Left renal cortex interstitium (tissue), 4 donors: ENCODE results near the gene SERPINH1. TPM values are rescaled to one million over a fixed set of nuclear protein-coding genes. Genes with fewer than 3 reads are reported as not detected.
"Not testable (repeated sequence)": the region's sequence is repeated elsewhere in the genome, so short reads cannot be mapped to it uniquely, and the experiment has no call there.

Experiments used
- DNase-seq, 4 donors: peaks; one replicate each; pipeline ENCODE4 v3.0.0-alpha.2; 2013; ENCODE audit warnings: low read depth in 4 of 4, low spot score in 2 of 4, missing footprints in 1 of 4
- polyA plus RNA-seq, 4 donors: library from polyadenylated mRNA; unstranded; fragments of 120-200 nt; gene quantifications; one replicate each; pipeline ENCODE4 v1.2.1, GENCODE V29; 2013; ENCODE audit not compliant: insufficient read length in 4 of 4

SERPINH1 gene
- polyA plus RNA-seq, 4 donors = 306 to 442 (median 334) TPM

GRCh38 chr11:75571625-75572024 is 9.6 kb downstream of the SERPINH1 start:
- DNase-seq = no peak

GRCh38 chr11:75572744-75573143 is 10.7 kb downstream of the SERPINH1 start:
- no peak for DNase-seq

- no peak for DNase-seq
Observed at GRCh38 chr11:75574698-75575602, 12.9 kb downstream of the SERPINH1 start.

GRCh38 chr11:75576017-75576416 is 14.0 kb downstream of the SERPINH1 start:
- no peak for DNase-seq

- no peak for DNase-seq
Observed at GRCh38 chr11:75576499-75576918, 14.5 kb downstream of the SERPINH1 start.

GRCh38 chr11:75577207-75577606 is 15.2 kb downstream of the SERPINH1 start:
- DNase-seq = no peak

GRCh38 chr11:75578977-75579376 is 16.9 kb downstream of the SERPINH1 start:
- no peak for DNase-seq

GRCh38 chr11:75579841-75580240 is 17.8 kb downstream of the SERPINH1 start:
- DNase-seq = no peak

GRCh38 chr11:75582506-75582894 is 20.4 kb downstream of the SERPINH1 start:
- DNase-seq = no peak

GRCh38 chr11:75582895-75583717 is 21.1 kb downstream of the SERPINH1 start:
- peak in 2 of 4 donors; percentile 79 to 81 for DNase-seq

- DNase-seq = peak in 2 of 4 donors; percentile 72 to 74
Observed at GRCh38 chr11:75583718-75584658, 21.9 kb downstream of the SERPINH1 start.

GRCh38 chr11:75584659-75585292 is 22.7 kb downstream of the SERPINH1 start:
- DNase-seq = not testable (repeated sequence)

- no peak for DNase-seq
Observed at GRCh38 chr11:75585293-75585670, 23.2 kb downstream of the SERPINH1 start.

- DNase-seq = no peak
Observed at GRCh38 chr11:75586395-75586794, 24.3 kb downstream of the SERPINH1 start.

- no peak for DNase-seq
Observed at GRCh38 chr11:75588051-75588481, 26.0 kb downstream of the SERPINH1 start.

GRCh38 chr11:75589051-75589450 is 27.0 kb downstream of the SERPINH1 start:
- no peak for DNase-seq

- DNase-seq = no peak
Observed at GRCh38 chr11:75589933-75590332, 27.9 kb downstream of the SERPINH1 start.

GRCh38 chr11:75591371-75591770 is 29.3 kb downstream of the SERPINH1 start:
- no peak for DNase-seq

- no peak for DNase-seq
Observed at GRCh38 chr11:75591966-75592365, 29.9 kb downstream of the SERPINH1 start.

GRCh38 chr11:75592715-75593114 is 30.7 kb downstream of the SERPINH1 start:
- DNase-seq = no peak
